Measurements from ENCODE around the gene ZNF180. TPM values are rescaled to one million over a fixed set of nuclear protein-coding genes. Genes with fewer than 3 reads are reported as not detected.

The ZNF180 gene
- total and polyA plus RNA-seq, 3 donors from 2014 or later, result 4.7 to 8.9 (median 6.9) TPM

- no peaks in the 10 kb centered on the region for H3K4me1 ChIP-seq
- no peak overlapping the region for H3K4me3 ChIP-seq
- no peak for TF ChIP-seq POLR2A (IDR thresholded peaks at IDR 0.05)
- TF ChIP-seq CTCF (IDR thresholded peaks at IDR 0.05), result no peak
- intact Hi-C loops (cut with DNase I; ENCODE audit: low total_unique reads), result no loop called here
- no peaks in the 10 kb centered on the region for H3K27me3 ChIP-seq
- H3K36me3 ChIP-seq (ENCODE audit: low read depth, missing control alignments), result no peaks in the 10 kb centered on the region
- 82 to 87% methylated on average over 5 of the region's 5 CpGs for WGBS, 2 donors
- no peak for DNase-seq
- H3K9me3 ChIP-seq, result no peaks in the 10 kb centered on the region
- H3K27ac ChIP-seq, result no peak overlapping the region
These were observed 32.5 kb upstream of the ZNF180 start for GRCh38 chr19:44532819-44533218.

- DNase-seq, result no peak
- intact Hi-C loops (cut with DNase I; ENCODE audit: low total_unique reads), result no loop called here
- Histone ChIP-seq H3K27me3 (no peaks in the 10 kb centered on the region), H3K4me1 (no peaks in the 10 kb centered on the region), H3K36me3 (ENCODE audit: low read depth, missing control alignments) (no peaks in the 10 kb centered on the region), H3K27ac (no peak overlapping the region), H3K4me3 (no peak overlapping the region), H3K9me3 (no peaks in the 10 kb centered on the region)
- 75 to 84% methylated on average over 6 of the region's 6 CpGs for WGBS, 2 donors
- TF ChIP-seq CTCF (IDR thresholded peaks at IDR 0.05), result no peak
- no peak for TF ChIP-seq POLR2A (IDR thresholded peaks at IDR 0.05)
These were observed 30.5 kb upstream of the ZNF180 start for GRCh38 chr19:44530777-44531176.

GRCh38 chr19:44529536-44529935 is 29.2 kb upstream of the ZNF180 start, which contains the start of gene CEACAM20:
CEACAM20 (minus strand) TSS chr19:44529675; CDS start chr19:44529509, 166 bp downstream.
- no peak for TF ChIP-seq CTCF (IDR thresholded peaks at IDR 0.05)
- TF ChIP-seq POLR2A (IDR thresholded peaks at IDR 0.05), result no peak
- no peaks in the 10 kb centered on the region for H3K9me3 ChIP-seq
- H3K36me3 ChIP-seq (ENCODE audit: low read depth, missing control alignments), result no peaks in the 10 kb centered on the region
- WGBS, 2 donors, result 78 to 79% methylated on average over 9 of the region's 9 CpGs
- DNase-seq, result no peak
- H3K27me3 ChIP-seq, result no peaks in the 10 kb centered on the region
- no peak within 1 kb of the TSS for H3K4me3 ChIP-seq
- H3K27ac ChIP-seq, result no peak within 1 kb of the TSS
- no peaks in the 10 kb centered on the region for H3K4me1 ChIP-seq
- intact Hi-C loops (cut with DNase I; ENCODE audit: low total_unique reads), result no loop called here

- no peak for DNase-seq
- no peaks in the 10 kb centered on the region for H3K36me3 ChIP-seq (ENCODE audit: low read depth, missing control alignments)
- TF ChIP-seq CTCF (IDR thresholded peaks at IDR 0.05), result no peak
- TF ChIP-seq POLR2A (IDR thresholded peaks at IDR 0.05), result no peak
- H3K4me3 ChIP-seq, result no peak overlapping the region
- intact Hi-C loops (cut with DNase I; ENCODE audit: low total_unique reads), result no loop called here
- H3K9me3 ChIP-seq, result no peaks in the 10 kb centered on the region
- 83 to 88% methylated on average over 7 of the region's 7 CpGs for WGBS, 2 donors
- H3K27me3 ChIP-seq, result no peaks in the 10 kb centered on the region
- no peaks in the 10 kb centered on the region for H3K4me1 ChIP-seq
- no peak overlapping the region for H3K27ac ChIP-seq
These were observed 27.2 kb upstream of the ZNF180 start for GRCh38 chr19:44527554-44527953.

GRCh38 chr19:44525721-44526430 is 25.6 kb upstream of the ZNF180 start:
- no peak overlapping the region for H3K4me3 ChIP-seq

More at GRCh38 chr19:44525721-44526430, 25.6 kb upstream of the ZNF180 start:
- WGBS, 2 donors, result 26 to 49% methylated on average over 4 of the region's 4 CpGs
- no peaks in the 10 kb centered on the region for H3K27me3 ChIP-seq
- DNase-seq, result no peak
- no peaks in the 10 kb centered on the region for H3K36me3 ChIP-seq (ENCODE audit: low read depth, missing control alignments)
- intact Hi-C loops (cut with DNase I; ENCODE audit: low total_unique reads), result no loop called here
- TF ChIP-seq CTCF (IDR thresholded peaks at IDR 0.05) (no peak), POLR2A (IDR thresholded peaks at IDR 0.05) (no peak)
- no peaks in the 10 kb centered on the region for H3K9me3 ChIP-seq
- H3K4me1 ChIP-seq, result no peaks in the 10 kb centered on the region
- H3K27ac ChIP-seq, result no peak overlapping the region
